HEK293 (cell line): Measurements from ENCODE around the gene MAPK11.
A peak's percentile ranks its signal among the peaks of the same experiment; 100 is the strongest.

Experiments
- CTCF ChIA-PET: fragments of 350-600 bp; formaldehyde crosslinking; extraction: SDS; loops from one replicate; lab custom pipeline; 2021; ENCODE audit warnings: antibody characterized with exemption; lab: Yijun Ruan, JAX
- POLR2A ChIA-PET: fragments of 300-600 bp; formaldehyde crosslinking; extraction: SDS; loops from one replicate; lab custom pipeline; 2020; ENCODE audit warnings: antibody characterized with exemption, inconsistent platforms; lab: Yijun Ruan, JAX
- H3K27ac ChIP-seq: fragments of 200-500 bp; sonication (Bioruptor generic); 2 replicates; pipeline ENCODE4 v1.5.1; 2014; ENCODE audit warnings: low read depth, low read length, control low read depth, inconsistent platforms; ENCODE audit errors: extremely low read depth
- H3K36me3 ChIP-seq, 2 experiments: fragments of 200-500 bp in 1 of 2; sonication (Bioruptor generic) in 1 of 2; 1 replicate in 1 of 2; 2 replicates in 1 of 2; pipeline ENCODE4 v1.5.1; 2014 to 2017; ENCODE audit warnings: inconsistent platforms in 2 of 2, low read length in 2 of 2; ENCODE audit not compliant: control insufficient read depth in 2 of 2, insufficient read depth in 1 of 2
- H3K4me1 ChIP-seq: fragments of 200-500 bp; sonication (Bioruptor generic); 2 replicates; pipeline ENCODE4 v1.5.1; 2014; ENCODE audit warnings: mild to moderate bottlenecking, low read length, inconsistent platforms; ENCODE audit not compliant: control insufficient read depth, insufficient read depth
- H3K4me3 ChIP-seq: 2 replicates; pipeline ENCODE4 v1.5.1; 2011; ENCODE audit warnings: low read depth, mild to moderate bottlenecking, control low read depth, low read length, moderate library complexity
- H3K9me3 ChIP-seq: fragments of 200-500 bp; sonication (Bioruptor generic); 2 replicates; pipeline ENCODE4 v1.5.1; 2014; ENCODE audit warnings: low read depth, low read length, inconsistent platforms; ENCODE audit not compliant: control insufficient read depth, insufficient read depth
- EGR2 ChIP-seq: fragments of 450-650 bp; formaldehyde crosslinking; IDR thresholded peaks from 2 replicates; pipeline ENCODE4 v1.5.1; 2016; ENCODE audit warnings: low read depth, missing biosample characterization, missing genetic modification characterization
- GLIS2 ChIP-seq: fragments of 450-650 bp; formaldehyde crosslinking; IDR thresholded peaks from 2 replicates; pipeline ENCODE4 v1.5.1; 2016; ENCODE audit warnings: missing biosample characterization, missing genetic modification characterization
- IKZF3 ChIP-seq: fragments of 450-650 bp; IDR thresholded peaks from 2 replicates; pipeline ENCODE4 v1.5.0; 2018; ENCODE audit warnings: missing biosample characterization, mild to moderate bottlenecking, missing genetic modification characterization, moderate library complexity
- KLF1 ChIP-seq: fragments of 450-650 bp; formaldehyde crosslinking; IDR thresholded peaks from 2 replicates; pipeline ENCODE4 v1.5.1; 2016; ENCODE audit warnings: missing biosample characterization, missing genetic modification characterization
- OSR2 ChIP-seq: fragments of 450-650 bp; formaldehyde crosslinking; IDR thresholded peaks from 2 replicates; pipeline ENCODE4 v1.5.1; 2016; ENCODE audit warnings: missing biosample characterization, missing genetic modification characterization
- SCRT2 ChIP-seq: fragments of 450-650 bp; formaldehyde crosslinking; IDR thresholded peaks from 2 replicates; pipeline ENCODE4 v1.5.1; 2016; ENCODE audit warnings: missing biosample characterization, missing genetic modification characterization
- SP3 ChIP-seq: fragments of 450-650 bp; formaldehyde crosslinking; IDR thresholded peaks from 2 replicates; pipeline ENCODE4 v1.5.1; 2016; ENCODE audit warnings: missing biosample characterization, missing genetic modification characterization
- SP7 ChIP-seq: fragments of 450-650 bp; formaldehyde crosslinking; IDR thresholded peaks from 2 replicates; pipeline ENCODE4 v1.5.1; 2016; ENCODE audit warnings: missing biosample characterization, missing genetic modification characterization
- ZBTB48 ChIP-seq: fragments of 450-650 bp; formaldehyde crosslinking; IDR thresholded peaks from 2 replicates; pipeline ENCODE4 v1.5.1; 2016; ENCODE audit warnings: missing biosample characterization, missing genetic modification characterization
- ZBTB8A ChIP-seq: fragments of 450-650 bp; formaldehyde crosslinking; IDR thresholded peaks from 2 replicates; pipeline ENCODE4 v1.5.1; 2016; ENCODE audit warnings: missing biosample characterization, missing genetic modification characterization
- ZFHX2 ChIP-seq: fragments of 450-650 bp; formaldehyde crosslinking; conservative IDR thresholded peaks from 2 replicates; pipeline ENCODE4 v1.5.1; 2016; ENCODE audit warnings: missing biosample characterization, missing genetic modification characterization
- ZNF311 ChIP-seq: fragments of 450-650 bp; formaldehyde crosslinking; IDR thresholded peaks from 2 replicates; pipeline ENCODE4 v1.5.1; 2017; ENCODE audit warnings: missing biosample characterization, missing genetic modification characterization, borderline replicate concordance
- ZNF366 ChIP-seq: fragments of 450-650 bp; formaldehyde crosslinking; conservative IDR thresholded peaks from 2 replicates; pipeline ENCODE4 v1.5.1; 2016; ENCODE audit warnings: missing biosample characterization, missing genetic modification characterization
- ZNF529 ChIP-seq: fragments of 450-650 bp; formaldehyde crosslinking; IDR thresholded peaks from 2 replicates; pipeline ENCODE4 v1.5.1; 2017; ENCODE audit warnings: missing genetic modification characterization, missing biosample characterization; ENCODE audit not compliant: insufficient replicate concordance
- ZNF561 ChIP-seq: fragments of 450-650 bp; IDR thresholded peaks from 2 replicates; pipeline ENCODE4 v1.5.1; 2018; ENCODE audit warnings: missing biosample characterization, missing genetic modification characterization, borderline replicate concordance
- ZNF830 ChIP-seq: fragments of 450-650 bp; IDR thresholded peaks from 2 replicates; pipeline ENCODE4 v1.5.0; 2018; ENCODE audit warnings: missing biosample characterization, missing genetic modification characterization, low read depth, mild to moderate bottlenecking, moderate library complexity
- TF ChIP-seq, protein P1 (sequence below): fragments of 450-650 bp; formaldehyde crosslinking; conservative IDR thresholded peaks from 2 replicates; pipeline ENCODE4 v1.5.1; 2016; ENCODE audit warnings: low read depth, missing biosample characterization, missing genetic modification characterization
- TF ChIP-seq, protein P2 (sequence below): fragments of 450-650 bp; IDR thresholded peaks from 2 replicates; pipeline ENCODE4 v1.5.1; 2018; ENCODE audit warnings: missing biosample characterization, mild to moderate bottlenecking, missing genetic modification characterization
- TF ChIP-seq, protein P3 (sequence below): fragments of 450-650 bp; formaldehyde crosslinking; IDR thresholded peaks from 2 replicates; pipeline ENCODE4 v1.5.1; 2016; ENCODE audit warnings: missing biosample characterization, missing genetic modification characterization
- TF ChIP-seq, protein P4 (sequence below): fragments of 450-650 bp; formaldehyde crosslinking; IDR thresholded peaks from 2 replicates; pipeline ENCODE4 v1.5.1; 2016; ENCODE audit warnings: missing biosample characterization, missing genetic modification characterization
- TF ChIP-seq, protein P5 (sequence below): fragments of 450-650 bp; formaldehyde crosslinking; IDR thresholded peaks from 2 replicates; pipeline ENCODE4 v1.5.1; 2016; ENCODE audit warnings: missing biosample characterization, missing genetic modification characterization

Gene MAPK11

DNA sequence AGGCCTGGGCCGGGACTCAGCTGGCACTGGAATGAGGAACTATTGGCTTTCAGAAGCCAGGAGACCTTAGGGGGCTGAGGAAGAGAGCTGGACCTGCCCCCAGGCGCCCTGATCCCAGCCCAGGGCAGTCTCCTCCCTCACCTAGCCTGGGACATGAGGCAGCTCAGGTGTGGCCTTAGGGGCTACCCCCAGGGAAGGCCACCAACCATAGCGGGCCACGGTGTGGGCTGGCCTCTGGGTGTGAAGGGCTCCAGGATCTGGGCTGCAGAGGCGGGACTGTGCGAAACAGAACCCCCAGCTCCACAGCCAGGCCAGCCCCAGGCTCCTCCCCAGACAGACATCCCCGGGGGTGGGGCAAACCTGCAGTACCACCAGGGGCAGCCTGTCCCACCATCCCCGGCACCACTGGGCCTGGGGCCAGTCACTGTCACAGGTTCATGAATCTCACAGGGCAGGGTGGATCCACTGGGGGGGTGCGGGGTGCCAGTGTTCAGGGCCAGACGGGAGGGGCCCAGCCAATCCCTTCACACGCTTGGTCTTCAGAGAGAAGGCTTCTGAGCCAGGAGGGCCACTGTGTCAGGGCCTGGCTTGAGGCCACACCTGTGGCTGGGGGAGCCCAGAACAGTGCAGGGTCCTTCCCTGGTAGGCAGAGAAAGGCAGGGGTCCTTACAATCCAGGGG, 33.8 kb upstream of the MAPK11 start:
- Histone ChIP-seq H3K4me1 (peaks cover 21% of the 10 kb centered on the region), H3K4me3 (no peak overlapping the region), H3K36me3 (peaks cover 0 to 40% of the 10 kb centered on the region in 2 experiments; a peak in 1 of 3 replicates), H3K9me3 (no peaks in the 10 kb centered on the region), H3K27ac (peak overlapping the region; percentile 56)
- POLR2A ChIA-PET = interaction anchor here (0.5 to 4.7 kb wide), 8 partner anchors 10 to 222 kb away, joined by 3 to 37 read pairs (median 4); partner anchors contain the start of genes NCAPH2 and SCO2
- CTCF ChIA-PET = interaction anchor here (1.0 to 2.1 kb wide), 6 partner anchors 7 to 53 kb away, joined by 3 to 8 read pairs (median 4); partner anchors contain the start of gene HDAC10
- TF ChIP-seq GLIS2 (tag by site-specific recombination) (peak; percentile 59), SP3 (tag by site-specific recombination) (peak; percentile 57), OSR2 (tag by site-specific recombination) (peak; percentile 29; the same call in 1 of the 2 replicates), SP7 (tag by site-specific recombination) (peak; percentile 56; the same call in 1 of the 2 replicates), ZFHX2 (tag by site-specific recombination) (peak; percentile 45; the same call in 1 of the 2 replicates), ZBTB48 (0 out of 2 replicates have a peak, but pooled peaks have one; percentile 14), ZNF311 (tag by site-specific recombination) (no peak), ZNF529 (tag by site-specific recombination) (no peak), ZNF366 (tag by site-specific recombination) (peak; percentile 42), ZNF561 (tag by site-specific recombination) (no peak), IKZF3 (no peak), ZNF830 (tag by site-specific recombination) (no peak), ZBTB8A (tag by site-specific recombination) (peak; percentile 81), KLF1 (tag by site-specific recombination) (peak; percentile 85), SCRT2 (peak; percentile 84), EGR2 (peak; percentile 33; the same call in 1 of the 2 replicates)
- TF ChIP-seq, protein P1, sequence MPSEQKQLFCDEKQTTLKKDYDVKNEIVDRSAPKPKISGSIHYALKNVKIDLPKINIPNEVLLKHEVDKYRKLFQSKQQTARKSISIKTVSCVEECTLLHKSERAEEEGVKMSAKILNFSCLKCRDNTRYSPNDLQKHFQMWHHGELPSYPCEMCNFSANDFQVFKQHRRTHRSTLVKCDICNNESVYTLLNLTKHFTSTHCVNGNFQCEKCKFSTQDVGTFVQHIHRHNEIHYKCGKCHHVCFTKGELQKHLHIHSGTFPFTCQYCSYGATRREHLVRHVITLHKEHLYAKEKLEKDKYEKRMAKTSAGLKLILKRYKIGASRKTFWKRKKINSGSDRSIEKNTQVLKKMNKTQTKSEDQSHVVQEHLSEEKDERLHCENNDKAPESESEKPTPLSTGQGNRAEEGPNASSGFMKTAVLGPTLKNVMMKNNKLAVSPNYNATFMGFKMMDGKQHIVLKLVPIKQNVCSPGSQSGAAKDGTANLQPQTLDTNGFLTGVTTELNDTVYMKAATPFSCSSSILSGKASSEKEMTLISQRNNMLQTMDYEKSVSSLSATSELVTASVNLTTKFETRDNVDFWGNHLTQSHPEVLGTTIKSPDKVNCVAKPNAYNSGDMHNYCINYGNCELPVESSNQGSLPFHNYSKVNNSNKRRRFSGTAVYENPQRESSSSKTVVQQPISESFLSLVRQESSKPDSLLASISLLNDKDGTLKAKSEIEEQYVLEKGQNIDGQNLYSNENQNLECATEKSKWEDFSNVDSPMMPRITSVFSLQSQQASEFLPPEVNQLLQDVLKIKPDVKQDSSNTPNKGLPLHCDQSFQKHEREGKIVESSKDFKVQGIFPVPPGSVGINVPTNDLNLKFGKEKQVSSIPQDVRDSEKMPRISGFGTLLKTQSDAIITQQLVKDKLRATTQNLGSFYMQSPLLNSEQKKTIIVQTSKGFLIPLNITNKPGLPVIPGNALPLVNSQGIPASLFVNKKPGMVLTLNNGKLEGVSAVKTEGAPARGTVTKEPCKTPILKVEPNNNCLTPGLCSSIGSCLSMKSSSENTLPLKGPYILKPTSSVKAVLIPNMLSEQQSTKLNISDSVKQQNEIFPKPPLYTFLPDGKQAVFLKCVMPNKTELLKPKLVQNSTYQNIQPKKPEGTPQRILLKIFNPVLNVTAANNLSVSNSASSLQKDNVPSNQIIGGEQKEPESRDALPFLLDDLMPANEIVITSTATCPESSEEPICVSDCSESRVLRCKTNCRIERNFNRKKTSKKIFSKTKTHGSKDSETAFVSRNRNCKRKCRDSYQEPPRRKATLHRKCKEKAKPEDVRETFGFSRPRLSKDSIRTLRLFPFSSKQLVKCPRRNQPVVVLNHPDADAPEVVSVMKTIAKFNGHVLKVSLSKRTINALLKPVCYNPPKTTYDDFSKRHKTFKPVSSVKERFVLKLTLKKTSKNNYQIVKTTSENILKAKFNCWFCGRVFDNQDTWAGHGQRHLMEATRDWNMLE = no peak
- TF ChIP-seq, protein P2, sequence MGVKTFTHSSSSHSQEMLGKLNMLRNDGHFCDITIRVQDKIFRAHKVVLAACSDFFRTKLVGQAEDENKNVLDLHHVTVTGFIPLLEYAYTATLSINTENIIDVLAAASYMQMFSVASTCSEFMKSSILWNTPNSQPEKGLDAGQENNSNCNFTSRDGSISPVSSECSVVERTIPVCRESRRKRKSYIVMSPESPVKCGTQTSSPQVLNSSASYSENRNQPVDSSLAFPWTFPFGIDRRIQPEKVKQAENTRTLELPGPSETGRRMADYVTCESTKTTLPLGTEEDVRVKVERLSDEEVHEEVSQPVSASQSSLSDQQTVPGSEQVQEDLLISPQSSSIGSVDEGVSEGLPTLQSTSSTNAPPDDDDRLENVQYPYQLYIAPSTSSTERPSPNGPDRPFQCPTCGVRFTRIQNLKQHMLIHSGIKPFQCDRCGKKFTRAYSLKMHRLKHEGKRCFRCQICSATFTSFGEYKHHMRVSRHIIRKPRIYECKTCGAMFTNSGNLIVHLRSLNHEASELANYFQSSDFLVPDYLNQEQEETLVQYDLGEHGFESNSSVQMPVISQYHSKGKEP (tag by site-specific recombination) = no peak
- TF ChIP-seq, protein P3, sequence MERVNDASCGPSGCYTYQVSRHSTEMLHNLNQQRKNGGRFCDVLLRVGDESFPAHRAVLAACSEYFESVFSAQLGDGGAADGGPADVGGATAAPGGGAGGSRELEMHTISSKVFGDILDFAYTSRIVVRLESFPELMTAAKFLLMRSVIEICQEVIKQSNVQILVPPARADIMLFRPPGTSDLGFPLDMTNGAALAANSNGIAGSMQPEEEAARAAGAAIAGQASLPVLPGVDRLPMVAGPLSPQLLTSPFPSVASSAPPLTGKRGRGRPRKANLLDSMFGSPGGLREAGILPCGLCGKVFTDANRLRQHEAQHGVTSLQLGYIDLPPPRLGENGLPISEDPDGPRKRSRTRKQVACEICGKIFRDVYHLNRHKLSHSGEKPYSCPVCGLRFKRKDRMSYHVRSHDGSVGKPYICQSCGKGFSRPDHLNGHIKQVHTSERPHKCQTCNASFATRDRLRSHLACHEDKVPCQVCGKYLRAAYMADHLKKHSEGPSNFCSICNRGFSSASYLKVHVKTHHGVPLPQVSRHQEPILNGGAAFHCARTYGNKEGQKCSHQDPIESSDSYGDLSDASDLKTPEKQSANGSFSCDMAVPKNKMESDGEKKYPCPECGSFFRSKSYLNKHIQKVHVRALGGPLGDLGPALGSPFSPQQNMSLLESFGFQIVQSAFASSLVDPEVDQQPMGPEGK = peak; percentile 87
- TF ChIP-seq, protein P4, sequence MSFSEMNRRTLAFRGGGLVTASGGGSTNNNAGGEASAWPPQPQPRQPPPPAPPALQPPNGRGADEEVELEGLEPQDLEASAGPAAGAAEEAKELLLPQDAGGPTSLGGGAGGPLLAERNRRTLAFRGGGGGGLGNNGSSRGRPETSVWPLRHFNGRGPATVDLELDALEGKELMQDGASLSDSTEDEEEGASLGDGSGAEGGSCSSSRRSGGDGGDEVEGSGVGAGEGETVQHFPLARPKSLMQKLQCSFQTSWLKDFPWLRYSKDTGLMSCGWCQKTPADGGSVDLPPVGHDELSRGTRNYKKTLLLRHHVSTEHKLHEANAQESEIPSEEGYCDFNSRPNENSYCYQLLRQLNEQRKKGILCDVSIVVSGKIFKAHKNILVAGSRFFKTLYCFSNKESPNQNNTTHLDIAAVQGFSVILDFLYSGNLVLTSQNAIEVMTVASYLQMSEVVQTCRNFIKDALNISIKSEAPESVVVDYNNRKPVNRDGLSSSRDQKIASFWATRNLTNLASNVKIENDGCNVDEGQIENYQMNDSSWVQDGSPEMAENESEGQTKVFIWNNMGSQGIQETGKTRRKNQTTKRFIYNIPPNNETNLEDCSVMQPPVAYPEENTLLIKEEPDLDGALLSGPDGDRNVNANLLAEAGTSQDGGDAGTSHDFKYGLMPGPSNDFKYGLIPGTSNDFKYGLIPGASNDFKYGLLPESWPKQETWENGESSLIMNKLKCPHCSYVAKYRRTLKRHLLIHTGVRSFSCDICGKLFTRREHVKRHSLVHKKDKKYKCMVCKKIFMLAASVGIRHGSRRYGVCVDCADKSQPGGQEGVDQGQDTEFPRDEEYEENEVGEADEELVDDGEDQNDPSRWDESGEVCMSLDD (tag by site-specific recombination) = peak; percentile 57; the same call in 1 of the 2 replicates
- TF ChIP-seq, protein P5, sequence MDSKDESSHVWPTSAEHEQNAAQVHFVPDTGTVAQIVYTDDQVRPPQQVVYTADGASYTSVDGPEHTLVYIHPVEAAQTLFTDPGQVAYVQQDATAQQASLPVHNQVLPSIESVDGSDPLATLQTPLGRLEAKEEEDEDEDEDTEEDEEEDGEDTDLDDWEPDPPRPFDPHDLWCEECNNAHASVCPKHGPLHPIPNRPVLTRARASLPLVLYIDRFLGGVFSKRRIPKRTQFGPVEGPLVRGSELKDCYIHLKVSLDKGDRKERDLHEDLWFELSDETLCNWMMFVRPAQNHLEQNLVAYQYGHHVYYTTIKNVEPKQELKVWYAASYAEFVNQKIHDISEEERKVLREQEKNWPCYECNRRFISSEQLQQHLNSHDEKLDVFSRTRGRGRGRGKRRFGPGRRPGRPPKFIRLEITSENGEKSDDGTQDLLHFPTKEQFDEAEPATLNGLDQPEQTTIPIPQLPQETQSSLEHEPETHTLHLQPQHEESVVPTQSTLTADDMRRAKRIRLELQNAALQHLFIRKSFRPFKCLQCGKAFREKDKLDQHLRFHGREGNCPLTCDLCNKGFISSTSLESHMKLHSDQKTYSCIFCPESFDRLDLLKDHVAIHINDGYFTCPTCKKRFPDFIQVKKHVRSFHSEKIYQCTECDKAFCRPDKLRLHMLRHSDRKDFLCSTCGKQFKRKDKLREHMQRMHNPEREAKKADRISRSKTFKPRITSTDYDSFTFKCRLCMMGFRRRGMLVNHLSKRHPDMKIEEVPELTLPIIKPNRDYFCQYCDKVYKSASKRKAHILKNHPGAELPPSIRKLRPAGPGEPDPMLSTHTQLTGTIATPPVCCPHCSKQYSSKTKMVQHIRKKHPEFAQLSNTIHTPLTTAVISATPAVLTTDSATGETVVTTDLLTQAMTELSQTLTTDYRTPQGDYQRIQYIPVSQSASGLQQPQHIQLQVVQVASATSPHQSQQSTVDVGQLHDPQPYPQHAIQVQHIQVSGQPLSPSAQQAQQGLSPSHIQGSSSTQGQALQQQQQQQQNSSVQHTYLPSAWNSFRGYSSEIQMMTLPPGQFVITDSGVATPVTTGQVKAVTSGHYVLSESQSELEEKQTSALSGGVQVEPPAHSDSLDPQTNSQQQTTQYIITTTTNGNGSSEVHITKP = peak; percentile 82
